ENCODE data around the gene AVPR1A.
"Not testable (repeated sequence)": the region's sequence is repeated elsewhere in the genome, so short reads cannot be mapped to it uniquely, and the experiment has no call there.

Gene AVPR1A

GRCh38 chr12:63150713-63151622 lies at the start of gene AVPR1A:
TSS of gene AVPR1A (minus strand) at chr12:63151201. CDS start at chr12:63150836, 365 bp downstream.
- peak; percentile 6 for DNase-seq

- no peak for DNase-seq
These were observed 45.2 kb upstream of the AVPR1A start for GRCh38 chr12:63196168-63196567.

- no peak for DNase-seq
These were observed 28.2 kb upstream of the AVPR1A start for GRCh38 chr12:63179224-63179623.

- DNase-seq: no peak
These were observed 19.3 kb upstream of the AVPR1A start for GRCh38 chr12:63170321-63170720.

- DNase-seq: not testable (repeated sequence)
These were observed 16.7 kb upstream of the AVPR1A start for GRCh38 chr12:63167741-63168140.

GRCh38 chr12:63164911-63165310 lies 13.9 kb upstream of the AVPR1A start:
- no peak for DNase-seq

- DNase-seq: peak; percentile 5
These were observed 12.5 kb upstream of the AVPR1A start for GRCh38 chr12:63163541-63163940.

GRCh38 chr12:63155375-63155774 lies 4.4 kb upstream of the AVPR1A start:
- DNase-seq: no peak

GRCh38 chr12:63154560-63154959 lies 3.6 kb upstream of the AVPR1A start:
- DNase-seq: no peak

- no peak for DNase-seq
These were observed 1.3 kb upstream of the AVPR1A start for GRCh38 chr12:63152321-63152700.

GRCh38 chr12:63151623-63152320 lies 771 bp upstream of the AVPR1A start:
- DNase-seq: peak; percentile 50

GRCh38 chr12:63149909-63150712 lies 890 bp downstream of the AVPR1A start:
- DNase-seq: no peak

- DNase-seq: no peak
These were observed 6.4 kb downstream of the AVPR1A start for GRCh38 chr12:63144556-63144955.

GRCh38 chr12:63138488-63138887 lies 12.5 kb downstream of the AVPR1A start:
- DNase-seq: no peak

GRCh38 chr12:63133981-63134380 lies 17.0 kb downstream of the AVPR1A start:
- DNase-seq: no peak

- DNase-seq: no peak
These were observed 18.8 kb downstream of the AVPR1A start for GRCh38 chr12:63132201-63132600.

- no peak for DNase-seq
These were observed 21.1 kb downstream of the AVPR1A start for GRCh38 chr12:63129927-63130326.

- no peak for DNase-seq
These were observed 26.2 kb downstream of the AVPR1A start for GRCh38 chr12:63124778-63125177.

- peak; percentile 24 for DNase-seq
These were observed 47.4 kb downstream of the AVPR1A start for GRCh38 chr12:63103494-63104131.

- no peak for DNase-seq
These were observed 49.1 kb downstream of the AVPR1A start for GRCh38 chr12:63101920-63102319.

GRCh38 chr12:63098851-63099250 lies 52.1 kb downstream of the AVPR1A start:
- DNase-seq: no peak

GRCh38 chr12:63095369-63095980 lies 55.5 kb downstream of the AVPR1A start:
- no peak for DNase-seq
